ENCODE measurements around the gene BCKDHA. TPM values are rescaled to one million over a fixed set of nuclear protein-coding genes. Genes with fewer than 3 reads are reported as not detected.

BCKDHA gene
- total RNA-seq, 1 experiment from 2014 or later = 17.7 TPM

- no peaks in the 10 kb centered on the region for H3K27me3 ChIP-seq (ENCODE audit: insufficient read depth, low read length)
- no TSS peak for BruUV-seq (replicated peaks)
- H3K9me2 ChIP-seq (ENCODE audit: insufficient read depth) = no peaks in the 10 kb centered on the region
- ChIA-PET POLR2A (no interaction called here), RAD21 (ENCODE audit: low non-redundant PET in 1 of 2, low total read pairs in 2 of 2, uncharacterized antibody in 2 of 2, unreplicated experiment in 2 of 2) (no interaction called here), CTCF (no interaction called here)
- H3K9me3 ChIP-seq (ENCODE audit: control insufficient read depth in 1 of 2, insufficient read depth in 1 of 2, low read depth in 1 of 2, low read length in 2 of 2) = no peaks in the 10 kb centered on the region
- no peaks in the 10 kb centered on the region for H4K20me1 ChIP-seq (ENCODE audit: insufficient read depth)
- H2AFZ ChIP-seq (ENCODE audit: low read depth, low read length, poor library complexity, severe bottlenecking) = no peak overlapping the region
- TF ChIP-seq JUND (IDR thresholded peaks at IDR 0.05) (no peak), REST (IDR thresholded peaks at IDR 0.05; ENCODE audit: low read depth) (no peak), SRF (IDR thresholded peaks at IDR 0.05; ENCODE audit: low read depth) (no peak), SP1 (IDR thresholded peaks at IDR 0.05; ENCODE audit: low read depth) (no peak), TCF7L2 (IDR thresholded peaks at IDR 0.05; ENCODE audit: borderline replicate concordance, extremely low read depth, insufficient read depth, insufficient read length) (no peak), EZH2 (IDR thresholded peaks at IDR 0.05) (no peak), ATF3 (IDR thresholded peaks at IDR 0.05) (no peak), MAX (IDR thresholded peaks at IDR 0.05) (no peak), EGR1 (IDR thresholded peaks at IDR 0.05; ENCODE audit: low read depth) (no peak), ZBTB33 (IDR thresholded peaks at IDR 0.05; ENCODE audit: extremely low read depth, insufficient replicate concordance, low read length) (no peak), EZH2phosphoT487 (IDR thresholded peaks at IDR 0.05; ENCODE audit: borderline replicate concordance) (no peak), YY1 (IDR thresholded peaks at IDR 0.05; ENCODE audit: extremely low read depth, insufficient replicate concordance, low read depth, low read length) (no peak), CEBPB (IDR thresholded peaks at IDR 0.05; ENCODE audit: low read depth) (no peak), SIN3A (IDR thresholded peaks at IDR 0.05; ENCODE audit: low read depth) (no peak), CBX3 (IDR thresholded peaks at IDR 0.05; ENCODE audit: low read depth) (no peak), ZNF274 (IDR thresholded peaks at IDR 0.05; ENCODE audit: low read depth, low read length) (no peak), POLR2A (IDR thresholded peaks at IDR 0.05; ENCODE audit: borderline replicate concordance, extremely low read depth, insufficient read depth, insufficient read length) (no peak), ELF1 (IDR thresholded peaks at IDR 0.05; ENCODE audit: borderline replicate concordance, low read depth) (no peak)
- H3K36me3 ChIP-seq (ENCODE audit: control insufficient read depth in 1 of 2, insufficient read depth in 2 of 2, low read length in 2 of 2) = 0 out of 4 replicates have a peak, but pooled peaks cover 0 to 3% of the 10 kb centered on the region in 2 experiments
- ATAC-seq = no peak
- H3K4me2 ChIP-seq (ENCODE audit: low read length) = no peak overlapping the region
- intact Hi-C loops (cut with micrococcal nuclease) = no loop called here
- H3K79me2 ChIP-seq (ENCODE audit: insufficient read depth, low read length) = peaks cover 21% of the 10 kb centered on the region
- H3K4me1 ChIP-seq (ENCODE audit: control insufficient read depth in 1 of 2, insufficient read depth in 2 of 2, low read length in 2 of 2) = peaks cover 9 to 11% of the 10 kb centered on the region in 2 experiments
- H3K27ac ChIP-seq (ENCODE audit: low read depth, low read length) = no peak overlapping the region
- H3K9ac ChIP-seq (ENCODE audit: low read length) = no peak overlapping the region
- no peak for DNase-seq (ENCODE audit: low read depth, low spot score)
- H3K4me3 ChIP-seq (replicated peaks in 1 of 2; ENCODE audit: low read depth in 1 of 2, low read length in 2 of 2) = no peak overlapping the region
Measured at GRCh38 chr19:41402010-41402409, 4.4 kb downstream of the BCKDHA start.

Data from HCT116 (cell line).